ENCODE results near the gene HAAO. TPM values are rescaled to one million over a fixed set of nuclear protein-coding genes. Genes with fewer than 3 reads are reported as not detected.

Gene HAAO
- total RNA-seq, 1 donor from 2014 or later, result 4.9 TPM

- H3K27ac Mint-ChIP-seq (ENCODE audit: unreplicated experiment), result no peak overlapping the region
- peaks cover 11% of the 10 kb centered on the region for H3K4me1 Mint-ChIP-seq
- no peaks in the 10 kb centered on the region for H3K27me3 Mint-ChIP-seq (ENCODE audit: low read depth)
- no peak for DNase-seq (ENCODE audit: low read depth, low spot score)
- no peak for TF ChIP-seq CTCF (conservative IDR thresholded peaks at IDR 0.05)
- H3K4me3 Mint-ChIP-seq, result no peak overlapping the region
- no peaks in the 10 kb centered on the region for H3K36me3 Mint-ChIP-seq (ENCODE audit: low read depth)
- no peaks in the 10 kb centered on the region for H3K9me3 Mint-ChIP-seq
Measured at GRCh38 chr2:42722320-42723190, 69.8 kb downstream of the HAAO start.

- no peak for DNase-seq (ENCODE audit: low read depth, low spot score)
- H3K27ac Mint-ChIP-seq (ENCODE audit: unreplicated experiment), result no peak overlapping the region
Measured at GRCh38 chr2:42721898-42722297, 70.5 kb downstream of the HAAO start.

More at GRCh38 chr2:42721898-42722297, 70.5 kb downstream of the HAAO start:
- TF ChIP-seq CTCF (conservative IDR thresholded peaks at IDR 0.05), result no peak
- H3K9me3 Mint-ChIP-seq, result no peaks in the 10 kb centered on the region
- no peaks in the 10 kb centered on the region for H3K36me3 Mint-ChIP-seq (ENCODE audit: low read depth)
- H3K4me1 Mint-ChIP-seq, result peaks cover 11% of the 10 kb centered on the region
- H3K27me3 Mint-ChIP-seq (ENCODE audit: low read depth), result no peaks in the 10 kb centered on the region
- no peak overlapping the region for H3K4me3 Mint-ChIP-seq

Other genes with a start within 250 kb of the HAAO start
- gene MTA3, start 224.0 kb downstream of the HAAO start, total RNA-seq, result 62.3 and 63.8 TPM in 2 replicates
- 1.7 and 1.8 TPM in 2 replicates for gene OXER1, start 28.4 kb downstream of the HAAO start, total RNA-seq

All from neural crest cell (in vitro differentiated cells).